ENCODE data around the gene KIF26B.

DNA sequence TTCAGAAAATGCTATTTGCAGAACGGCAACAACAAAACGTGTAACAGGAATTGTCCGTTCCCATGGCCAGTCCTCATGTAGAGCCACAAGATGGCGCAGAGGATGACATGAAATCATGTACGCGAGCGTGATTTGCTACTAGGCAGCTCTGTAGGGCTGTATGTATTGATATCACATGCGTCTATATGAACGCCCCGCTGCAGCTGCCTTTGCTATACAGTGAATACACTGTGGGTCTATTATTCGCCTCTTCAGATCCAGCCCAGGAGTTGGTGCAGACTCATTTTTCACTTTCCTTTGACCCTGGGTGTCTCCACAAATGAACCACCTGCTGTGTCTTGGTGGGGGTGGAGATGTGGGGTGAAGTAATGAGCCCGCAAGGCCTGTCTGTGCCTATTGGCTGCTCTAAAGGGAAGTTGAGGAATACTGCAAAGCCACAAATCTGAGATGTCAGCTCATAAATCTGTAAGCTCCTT is 361.5 kb downstream of the KIF26B start:
- TF ChIP-seq ZNF70 (CRISPR knock-in tag; IDR thresholded peaks at IDR 0.05), result no peak
- TF ChIP-seq SNAI2 (CRISPR knock-in tag; IDR thresholded peaks at IDR 0.05), result no peak
- TF ChIP-seq BACH2 (CRISPR knock-in tag; IDR thresholded peaks at IDR 0.05; ENCODE audit: borderline replicate concordance), result no peak
- no peak for TF ChIP-seq GLIS3 (CRISPR knock-in tag; IDR thresholded peaks at IDR 0.05)
- TF ChIP-seq RARB (CRISPR knock-in tag; IDR thresholded peaks at IDR 0.05), result no peak

All from SK-N-SH treated with all-trans-retinoic acid at 6 μM for 48 hours (cell line).